ENCODE measurements around the gene OR5T3. TPM values are rescaled to one million over a fixed set of nuclear protein-coding genes. Genes with fewer than 3 reads are reported as not detected.
"Not testable (repeated sequence)": the region's sequence is repeated elsewhere in the genome, so short reads cannot be mapped to it uniquely, and the experiment has no call there.

The OR5T3 gene
- total RNA-seq (2014; rRNA removed; shearing (Covaris generic)), result not detected in 2 replicates

DNA sequence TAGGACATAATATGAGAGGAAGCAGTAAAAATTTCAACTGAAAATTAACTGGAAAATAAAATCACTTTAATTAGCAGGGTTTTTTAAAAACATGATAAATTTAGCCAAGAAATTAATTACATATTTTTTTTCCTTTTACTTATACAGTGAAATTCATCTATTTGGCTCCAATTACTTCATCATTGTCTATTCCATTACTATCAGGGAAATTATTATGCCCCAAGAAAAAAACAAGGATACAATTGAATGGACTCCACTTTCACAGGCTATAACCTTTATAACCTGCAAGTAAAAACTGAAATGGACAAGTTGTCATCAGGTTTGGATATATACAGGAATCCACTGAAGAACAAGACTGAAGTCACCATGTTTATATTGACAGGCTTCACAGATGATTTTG, at the start of gene OR5T3:
OR5T3 (plus strand) TSS at position 301 of the 400 bp plus-strand sequence; CDS start at position 301, 0 bp downstream.
- DNase-seq (ENCODE audit: low read depth), result no peak

DNA sequence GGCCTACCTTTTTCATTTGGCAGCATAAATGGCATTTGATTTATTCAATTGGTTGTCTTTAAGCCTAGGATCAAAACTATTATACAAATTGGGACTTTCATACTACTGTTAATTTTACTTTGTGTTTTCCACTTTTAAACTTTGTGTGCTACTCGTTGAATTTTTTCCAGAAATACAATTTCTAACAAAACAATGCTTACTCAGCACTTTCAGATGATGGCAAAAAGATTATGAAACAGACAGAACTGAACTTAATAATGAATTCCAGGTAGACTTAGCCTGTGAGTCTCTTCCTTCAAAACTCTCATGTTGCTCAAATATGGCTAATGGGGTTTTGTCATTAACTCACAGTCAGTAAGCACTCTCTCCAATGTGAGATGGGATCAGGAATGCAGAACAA, 44.3 kb upstream of the OR5T3 start:
- DNase-seq (ENCODE audit: low read depth), result no peak

- DNase-seq (ENCODE audit: low read depth), result no peak
These were observed 37.5 kb upstream of the OR5T3 start for GRCh38 chr11:56214537-56214936.

DNA sequence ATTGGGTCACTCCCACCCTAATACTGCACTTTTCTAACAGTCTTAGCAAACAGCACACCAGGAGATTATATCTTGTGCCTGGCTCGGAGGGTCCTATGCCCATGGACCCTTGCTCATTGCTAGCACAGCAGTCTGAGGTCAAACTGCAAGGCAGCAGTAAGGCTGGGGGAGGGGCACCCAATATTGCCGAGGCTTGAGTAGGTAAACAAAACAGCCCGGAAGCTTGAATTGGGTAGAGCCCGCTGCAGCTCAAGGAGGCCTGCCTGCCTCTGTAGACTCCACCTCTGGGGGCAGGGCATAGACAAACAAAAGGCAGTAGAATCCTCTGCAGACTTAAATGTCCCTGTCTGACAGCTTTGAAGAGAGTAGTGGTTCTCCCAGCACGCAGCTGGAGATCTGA, 32.3 kb upstream of the OR5T3 start:
- DNase-seq (ENCODE audit: low read depth), result not testable (repeated sequence)

- no peak for DNase-seq (ENCODE audit: low read depth)
These were observed 17.9 kb upstream of the OR5T3 start, which contains the start of gene OR5T2 for GRCh38 chr11:56234155-56234554. OR5T2 (minus strand) TSS chr11:56234255; CDS start chr11:56233062, 1,193 bp downstream.

- DNase-seq (ENCODE audit: low read depth), result no peak
These were observed 19.0 kb downstream of the OR5T3 start for GRCh38 chr11:56271092-56271491.

GRCh38 chr11:56273854-56274253, 21.8 kb downstream of the OR5T3 start, which contains the start of gene OR5T1:
OR5T1 (plus strand) TSS chr11:56274154; CDS start chr11:56275639, 1,485 bp downstream.
- no peak for DNase-seq (ENCODE audit: low read depth)

DNA sequence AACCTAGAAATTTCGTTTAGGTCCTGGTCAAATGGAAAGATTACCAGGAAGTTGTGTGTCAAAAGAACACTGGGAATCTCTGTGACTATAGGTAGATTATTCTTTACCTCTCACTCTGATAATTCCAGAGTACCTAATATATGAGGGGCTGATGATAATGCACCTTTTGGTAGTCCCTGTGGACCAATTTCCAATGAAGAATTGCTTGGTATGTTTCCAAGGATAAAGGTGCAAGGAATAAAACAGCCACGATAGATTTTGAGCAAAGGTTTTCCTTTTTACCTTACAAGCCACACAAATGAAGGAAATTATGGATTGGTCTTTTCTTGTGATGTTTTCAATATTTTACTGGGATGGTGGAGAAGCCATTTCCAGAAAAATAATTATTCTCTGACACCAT, 40.1 kb downstream of the OR5T3 start, which contains the start of gene OR8H1:
OR8H1 (minus strand) TSS at position 101 of the 400 bp plus-strand sequence. CDS start 1,192 bp downstream, outside the sequence.
- no peak for DNase-seq (ENCODE audit: low read depth)

DNA sequence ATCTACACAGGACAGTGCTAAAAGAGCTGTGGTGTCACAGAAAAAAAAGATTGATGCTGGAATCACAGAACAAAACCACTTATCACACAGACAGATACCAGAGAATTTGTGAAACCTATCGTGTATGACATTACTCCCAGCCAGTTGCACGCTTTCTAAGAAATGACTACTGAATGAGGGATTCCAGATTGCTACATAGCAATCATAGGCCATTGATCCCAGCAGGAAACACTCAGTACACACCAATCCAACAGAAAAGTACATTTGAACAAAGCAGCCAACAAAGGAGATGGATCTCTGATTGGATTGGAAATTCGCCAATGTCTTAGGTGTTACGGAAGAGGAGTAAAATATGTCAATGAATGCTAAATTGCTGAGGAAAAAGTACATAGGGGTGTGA, 44.8 kb downstream of the OR5T3 start:
- DNase-seq (ENCODE audit: low read depth), result no peak

Other genes with a start within 250 kb of the OR5T3 start
- gene OR5AS1, start 224.6 kb upstream of the OR5T3 start, total RNA-seq (2014; rRNA removed; shearing (Covaris generic)), result not detected in 2 replicates
- gene OR8I2, start 158.9 kb upstream of the OR5T3 start, total RNA-seq (2014; rRNA removed; shearing (Covaris generic)), result not detected in 2 replicates
- gene OR8H2, start 148.6 kb upstream of the OR5T3 start, total RNA-seq (2014; rRNA removed; shearing (Covaris generic)), result not detected in 2 replicates
- gene OR8H3, start 129.9 kb upstream of the OR5T3 start, total RNA-seq (2014; rRNA removed; shearing (Covaris generic)), result not detected in 2 replicates
- gene OR8J3, start 112.1 kb upstream of the OR5T3 start, total RNA-seq (2014; rRNA removed; shearing (Covaris generic)), result not detected in 2 replicates
- gene OR8K5, start 91.9 kb upstream of the OR5T3 start, total RNA-seq (2014; rRNA removed; shearing (Covaris generic)), result not detected in 2 replicates
- not detected in 2 replicates for gene OR5J2, start 75.6 kb upstream of the OR5T3 start, total RNA-seq (2014; rRNA removed; shearing (Covaris generic))
- not detected in 2 replicates for gene OR5T2, start 18.0 kb upstream of the OR5T3 start, total RNA-seq (2014; rRNA removed; shearing (Covaris generic))
- gene OR5T1, start 21.9 kb downstream of the OR5T3 start, total RNA-seq (2014; rRNA removed; shearing (Covaris generic)), result not detected in 2 replicates
- not detected in 2 replicates for gene OR8H1, start 40.0 kb downstream of the OR5T3 start, total RNA-seq (2014; rRNA removed; shearing (Covaris generic))
- not detected in 2 replicates for gene OR8K3, start 62.9 kb downstream of the OR5T3 start, total RNA-seq (2014; rRNA removed; shearing (Covaris generic))
- not detected in 2 replicates for gene OR8K1, start 93.8 kb downstream of the OR5T3 start, total RNA-seq (2014; rRNA removed; shearing (Covaris generic))
- gene OR8J1, start 102.0 kb downstream of the OR5T3 start, total RNA-seq (2014; rRNA removed; shearing (Covaris generic)), result not detected in 2 replicates
- gene OR8U1, start 123.4 kb downstream of the OR5T3 start, total RNA-seq (2014; rRNA removed; shearing (Covaris generic)), result not detected in 2 replicates
- not detected in 2 replicates for gene OR5AL1, start 160.4 kb downstream of the OR5T3 start, total RNA-seq (2014; rRNA removed; shearing (Covaris generic))
- not detected in 2 replicates for gene OR5M3, start 221.1 kb downstream of the OR5T3 start, total RNA-seq (2014; rRNA removed; shearing (Covaris generic))
- gene OR5M8, start 239.1 kb downstream of the OR5T3 start, total RNA-seq (2014; rRNA removed; shearing (Covaris generic)), result not detected in 2 replicates

Measured in M059J (cell line).